Activated T-helper 17 cell treated with anti-CD3 and anti-CD28 coated beads, Interleukin-2, amount 50 U/mL, for 72 hours (primary cell): ENCODE data around the gene TFB1M. TPM values are rescaled to one million over a fixed set of nuclear protein-coding genes. Genes with fewer than 3 reads are reported as not detected.

Experiments
- ATAC-seq: fragments of 150-1000 bp; cut with Tn5 transposase; replicated peaks from 2 replicates; pipeline ENCODE4 v1.10.0; 2021; ENCODE audit warnings: mild to moderate bottlenecking, moderate library complexity
- H3K27ac Mint-ChIP-seq: one replicate; pipeline ENCODE4 v1.8.0; 2022; ENCODE audit warnings: mixed read lengths
- H3K27me3 Mint-ChIP-seq: one replicate; pipeline ENCODE4 v1.8.0; 2022; ENCODE audit warnings: mixed read lengths
- H3K36me3 Mint-ChIP-seq: one replicate; pipeline ENCODE4 v1.8.0; 2022; ENCODE audit warnings: low read depth, mild to moderate bottlenecking, mixed read lengths
- H3K4me1 Mint-ChIP-seq: one replicate; pipeline ENCODE4 v1.8.0; 2022; ENCODE audit warnings: mixed read lengths
- H3K4me3 Mint-ChIP-seq: one replicate; pipeline ENCODE4 v1.8.0; 2022; ENCODE audit warnings: mild to moderate bottlenecking, mixed read lengths
- H3K9me3 Mint-ChIP-seq: one replicate; pipeline ENCODE4 v1.8.0; 2022; ENCODE audit warnings: mixed read lengths
- total RNA-seq, 2 donors: library from RNA; stranded (reverse); gene quantifications; one replicate each; pipeline ENCODE4 v1.2.3, GENCODE V29; 2022

The TFB1M gene
- total RNA-seq, 2 donors from 2014 or later: 38.6 to 48.9 TPM

DNA sequence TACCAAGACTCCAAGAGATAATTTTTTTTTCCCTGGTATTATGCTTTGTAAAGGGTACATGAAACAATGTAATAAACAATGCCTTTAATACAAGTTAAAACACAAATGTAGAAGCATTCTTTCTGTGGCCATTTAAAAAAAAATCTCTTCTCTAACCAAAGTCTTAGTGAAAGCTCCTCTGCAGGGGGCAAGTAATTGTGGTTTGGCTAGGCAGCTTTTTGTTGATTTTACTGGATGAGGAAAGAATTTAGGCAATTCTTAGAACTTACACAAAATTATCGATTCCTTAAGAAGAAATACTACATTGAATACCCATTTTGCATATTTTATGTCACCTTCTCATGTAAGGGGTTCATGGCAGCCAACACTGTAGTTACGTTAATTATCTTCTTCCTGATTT is 12.4 kb downstream of the TFB1M start:
- no peak for ATAC-seq
- Mint-ChIP-seq H3K27ac (no peak overlapping the region), H3K4me3 (no peak overlapping the region), H3K36me3 (peaks cover 82% of the 10 kb centered on the region), H3K4me1 (peaks cover 10% of the 10 kb centered on the region), H3K27me3 (no peaks in the 10 kb centered on the region), H3K9me3 (no peaks in the 10 kb centered on the region)

DNA sequence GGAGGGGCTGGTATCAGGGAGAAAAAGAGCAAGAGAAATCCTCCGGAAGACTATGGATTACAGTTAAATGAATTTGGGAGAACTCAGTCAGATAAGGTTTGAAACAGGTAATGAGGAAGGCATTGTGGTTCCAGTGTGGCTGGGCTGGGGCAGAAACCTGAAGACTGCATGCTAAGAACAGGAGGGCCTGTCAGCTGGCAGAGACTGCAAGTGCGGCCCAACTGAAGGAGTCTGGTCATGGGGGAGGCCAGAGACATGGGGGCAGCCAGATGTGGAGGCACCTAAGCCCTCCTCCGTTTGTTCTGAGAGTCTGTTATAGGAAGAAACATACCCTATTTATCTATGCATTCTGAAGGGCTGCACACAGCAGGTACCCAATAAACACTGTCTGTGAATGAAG is 16.6 kb downstream of the TFB1M start:
- Mint-ChIP-seq H3K4me1 (peaks cover 5% of the 10 kb centered on the region), H3K36me3 (peaks cover 85% of the 10 kb centered on the region), H3K4me3 (no peak overlapping the region), H3K27ac (peak overlapping the region; percentile 47), H3K27me3 (no peaks in the 10 kb centered on the region), H3K9me3 (no peaks in the 10 kb centered on the region)
- ATAC-seq: no peak

DNA sequence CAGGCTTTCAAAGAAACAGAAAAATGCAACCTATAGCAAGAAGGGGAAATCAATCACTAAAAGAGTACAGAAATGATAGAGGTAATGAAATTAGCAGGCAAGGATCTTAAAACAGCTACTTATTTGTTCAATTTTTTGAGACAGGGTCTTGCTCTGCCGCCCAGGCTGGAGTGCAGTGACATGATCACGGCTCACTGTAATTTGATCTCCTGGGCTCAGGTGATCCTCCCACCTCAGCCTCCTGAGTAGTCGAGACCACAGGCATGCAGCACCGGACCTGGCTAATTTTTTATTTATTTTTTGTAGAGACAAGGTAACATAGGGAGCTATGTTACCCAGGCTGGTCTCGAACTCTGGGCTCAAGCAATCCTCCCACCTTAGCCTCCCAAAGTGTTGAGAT is 21.6 kb downstream of the TFB1M start:
- peak overlapping the region; percentile 91 for H3K27ac Mint-ChIP-seq
- peak; percentile 12 for ATAC-seq

DNA sequence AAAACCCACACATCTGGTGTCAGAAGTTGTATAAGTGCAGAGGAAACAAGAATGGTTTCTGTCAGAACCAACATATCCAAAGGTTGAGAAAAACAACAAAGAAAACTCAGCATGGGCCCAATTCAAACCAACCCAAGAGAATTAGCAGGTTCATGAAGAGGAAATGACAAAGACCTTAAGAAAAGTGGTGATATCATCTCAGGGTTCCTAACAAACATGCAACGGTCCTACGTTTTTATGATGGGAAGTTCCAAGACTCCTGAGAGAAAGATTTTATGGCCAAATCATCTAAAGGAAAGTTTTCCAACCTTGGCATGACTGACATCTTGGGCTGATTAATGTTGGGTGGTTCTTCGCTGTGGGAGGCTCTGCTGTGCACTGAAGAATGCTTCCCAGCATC is 23.0 kb downstream of the TFB1M start:
- no peak for ATAC-seq
- Mint-ChIP-seq H3K27ac (peak overlapping the region; percentile 91), H3K36me3 (peaks cover 90% of the 10 kb centered on the region), H3K9me3 (no peaks in the 10 kb centered on the region), H3K27me3 (no peaks in the 10 kb centered on the region), H3K4me1 (peaks cover 7% of the 10 kb centered on the region), H3K4me3 (no peak overlapping the region)

More for the DNA sequence above, 21.6 kb downstream of the TFB1M start:
- H3K9me3 Mint-ChIP-seq: no peaks in the 10 kb centered on the region
- H3K27me3 Mint-ChIP-seq: no peaks in the 10 kb centered on the region
- no peak overlapping the region for H3K4me3 Mint-ChIP-seq
- H3K4me1 Mint-ChIP-seq: peaks cover 11% of the 10 kb centered on the region
- peaks cover 95% of the 10 kb centered on the region for H3K36me3 Mint-ChIP-seq

DNA sequence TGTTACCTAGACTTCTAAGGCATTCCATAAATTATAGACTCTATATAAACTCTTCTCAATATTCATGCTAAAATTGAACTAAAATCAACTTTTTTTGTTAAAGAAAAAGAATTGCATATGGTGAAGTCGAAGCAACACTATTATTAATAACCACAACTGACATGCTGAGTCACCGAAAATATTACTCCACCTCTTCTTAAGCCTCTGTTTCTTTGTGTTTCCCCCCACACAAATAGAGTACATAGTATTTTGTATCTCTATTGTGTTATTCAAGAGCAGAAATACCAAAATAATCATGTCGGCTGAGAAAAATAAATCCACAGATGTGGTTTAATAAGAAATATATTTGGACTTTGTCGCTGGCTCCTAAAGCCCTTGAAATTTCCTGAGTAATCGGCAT is 23.8 kb downstream of the TFB1M start:
- H3K27ac Mint-ChIP-seq: no peak overlapping the region
- H3K4me3 Mint-ChIP-seq: no peak overlapping the region
- H3K27me3 Mint-ChIP-seq: no peaks in the 10 kb centered on the region
- H3K36me3 Mint-ChIP-seq: peaks cover 89% of the 10 kb centered on the region
- peaks cover 7% of the 10 kb centered on the region for H3K4me1 Mint-ChIP-seq
- no peak for ATAC-seq
- H3K9me3 Mint-ChIP-seq: no peaks in the 10 kb centered on the region

DNA sequence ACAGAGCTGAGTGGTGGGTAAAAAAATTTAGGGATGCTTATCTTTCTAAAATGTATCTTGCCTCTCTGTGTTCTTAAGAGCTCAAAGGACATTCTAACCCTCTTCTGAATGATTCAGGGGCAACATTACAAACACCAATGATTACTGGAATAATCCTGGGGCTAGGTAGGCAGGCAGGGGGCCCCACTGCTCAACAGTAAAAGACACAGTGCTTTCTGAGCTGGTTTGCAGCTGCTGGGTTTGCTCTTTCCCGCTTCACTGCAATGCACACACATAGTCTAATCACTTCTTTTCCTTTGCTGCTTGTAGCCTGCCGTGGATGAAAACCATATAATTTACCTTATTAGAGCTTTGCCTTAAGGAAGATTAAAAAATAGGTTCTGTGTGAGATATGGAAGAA is 26.5 kb downstream of the TFB1M start:
- Mint-ChIP-seq H3K4me3 (no peak overlapping the region), H3K27ac (no peak overlapping the region), H3K36me3 (peaks cover 90% of the 10 kb centered on the region), H3K4me1 (peaks cover 11% of the 10 kb centered on the region), H3K9me3 (no peaks in the 10 kb centered on the region), H3K27me3 (no peaks in the 10 kb centered on the region)
- no peak for ATAC-seq

DNA sequence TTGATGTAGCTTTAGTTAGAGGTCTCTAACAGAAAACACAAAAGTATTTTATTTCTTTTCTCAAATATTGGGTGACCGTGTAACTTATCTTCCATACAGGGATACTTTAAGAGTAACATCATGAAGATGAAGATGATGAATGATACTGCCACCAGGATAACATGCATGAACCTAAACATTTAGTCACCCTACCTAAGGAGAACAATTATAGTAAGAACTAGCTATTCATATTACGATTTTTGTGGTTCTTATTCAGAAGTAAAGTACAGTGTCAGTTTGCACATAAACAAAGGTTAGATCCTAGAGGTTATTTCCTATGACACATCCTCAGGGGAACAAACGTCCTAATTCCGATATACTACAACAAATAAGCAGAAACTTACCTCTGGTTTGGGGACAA is 29.5 kb downstream of the TFB1M start:
- Mint-ChIP-seq H3K9me3 (no peaks in the 10 kb centered on the region), H3K4me3 (no peak overlapping the region), H3K27me3 (no peaks in the 10 kb centered on the region), H3K36me3 (peaks cover 90% of the 10 kb centered on the region), H3K4me1 (peaks cover 4% of the 10 kb centered on the region), H3K27ac (peak overlapping the region; percentile 65)
- ATAC-seq: peak; percentile 89

DNA sequence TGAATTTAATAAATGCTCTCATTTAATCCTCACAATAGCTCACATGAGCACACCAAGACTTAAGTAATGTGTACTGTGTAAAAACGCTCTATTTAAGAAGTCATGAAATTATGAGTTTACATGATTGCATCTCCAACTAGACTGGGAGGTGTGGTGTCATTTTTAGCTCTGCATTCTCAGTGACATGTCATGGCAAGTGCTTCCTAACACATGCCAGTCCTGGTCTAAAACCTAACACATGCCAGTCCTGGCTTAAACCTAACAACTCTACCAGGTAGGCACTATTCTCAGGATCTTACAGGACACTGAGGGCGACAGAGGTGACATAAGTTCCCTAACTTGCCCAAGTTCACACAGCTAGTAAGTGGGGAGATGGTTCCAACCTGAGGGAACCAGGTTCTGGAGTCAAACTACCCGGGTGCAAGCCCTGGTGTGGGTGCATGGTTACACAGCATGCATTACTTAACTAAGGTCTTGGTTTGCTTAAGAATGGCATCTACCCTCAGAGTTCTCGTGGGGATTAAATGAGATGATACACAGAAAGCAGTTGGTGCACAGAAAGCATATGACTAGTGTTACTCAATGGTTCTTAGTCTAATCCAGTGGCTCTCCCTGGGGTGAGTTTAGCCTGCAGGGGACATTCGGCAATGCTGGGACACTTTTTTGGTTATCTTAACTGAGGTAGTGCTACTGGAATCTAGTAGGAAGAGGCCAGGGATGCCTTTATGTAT is 35.8 kb downstream of the TFB1M start:
- H3K9me3 Mint-ChIP-seq: no peaks in the 10 kb centered on the region
- no peak overlapping the region for H3K4me3 Mint-ChIP-seq
- peaks cover 10% of the 10 kb centered on the region for H3K4me1 Mint-ChIP-seq
- H3K27me3 Mint-ChIP-seq: no peaks in the 10 kb centered on the region
- ATAC-seq: no peak
- peaks cover 89% of the 10 kb centered on the region for H3K36me3 Mint-ChIP-seq
- H3K27ac Mint-ChIP-seq: peak overlapping the region; percentile 56

DNA sequence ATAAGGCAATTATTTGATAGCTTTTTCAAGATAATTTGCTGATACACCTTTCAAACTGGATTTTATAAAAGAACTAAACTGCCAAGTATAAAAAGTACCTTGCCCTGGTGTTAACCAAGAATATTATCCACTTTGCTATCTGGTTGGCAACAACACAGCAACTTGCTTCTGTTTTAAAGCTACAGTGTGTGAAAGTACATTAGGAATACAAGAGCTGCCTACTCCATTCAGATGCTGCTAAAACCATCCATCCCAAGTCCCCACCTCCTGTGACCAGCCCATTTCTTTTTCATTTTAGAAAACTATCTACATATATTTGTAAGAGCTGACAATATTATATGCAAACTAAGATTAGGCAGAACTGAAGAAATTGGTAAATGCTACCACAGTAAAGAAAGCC is 37.6 kb downstream of the TFB1M start:
- Mint-ChIP-seq H3K27ac (no peak overlapping the region), H3K36me3 (peaks cover 82% of the 10 kb centered on the region), H3K9me3 (no peaks in the 10 kb centered on the region), H3K4me1 (peaks cover 13% of the 10 kb centered on the region), H3K27me3 (no peaks in the 10 kb centered on the region), H3K4me3 (no peak overlapping the region)
- ATAC-seq: no peak

DNA sequence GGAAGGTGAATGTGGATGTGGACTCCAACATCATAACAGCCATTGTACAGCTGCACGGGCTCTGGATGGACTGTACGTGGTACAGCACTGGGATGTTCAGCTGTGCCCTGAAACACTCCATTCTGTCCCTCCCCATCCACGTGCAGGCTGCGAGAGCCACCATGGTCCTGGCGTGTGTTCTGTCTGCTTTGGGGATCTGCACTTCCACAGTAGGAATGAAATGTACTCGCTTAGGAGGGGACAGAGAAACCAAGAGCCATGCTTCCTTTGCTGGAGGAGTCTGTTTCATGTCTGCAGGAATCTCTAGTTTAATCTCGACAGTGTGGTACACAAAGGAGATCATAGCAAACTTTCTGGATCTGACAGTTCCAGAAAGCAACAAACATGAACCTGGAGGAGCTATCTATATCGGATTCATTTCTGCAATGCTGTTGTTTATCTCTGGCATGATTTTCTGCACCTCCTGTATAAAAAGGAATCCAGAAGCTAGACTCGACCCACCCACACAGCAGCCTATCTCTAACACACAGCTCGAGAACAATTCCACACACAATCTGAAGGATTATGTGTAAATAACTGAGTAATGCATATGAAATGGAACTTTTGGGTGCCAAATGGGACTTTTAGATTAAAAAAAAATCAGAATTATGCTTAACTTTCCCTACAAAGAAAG is 38.3 kb downstream of the TFB1M start:
- no peak overlapping the region for H3K27ac Mint-ChIP-seq
- no peaks in the 10 kb centered on the region for H3K9me3 Mint-ChIP-seq
- H3K4me3 Mint-ChIP-seq: no peak overlapping the region
- no peak for ATAC-seq
- H3K27me3 Mint-ChIP-seq: no peaks in the 10 kb centered on the region
- peaks cover 76% of the 10 kb centered on the region for H3K36me3 Mint-ChIP-seq
- H3K4me1 Mint-ChIP-seq: peaks cover 13% of the 10 kb centered on the region

DNA sequence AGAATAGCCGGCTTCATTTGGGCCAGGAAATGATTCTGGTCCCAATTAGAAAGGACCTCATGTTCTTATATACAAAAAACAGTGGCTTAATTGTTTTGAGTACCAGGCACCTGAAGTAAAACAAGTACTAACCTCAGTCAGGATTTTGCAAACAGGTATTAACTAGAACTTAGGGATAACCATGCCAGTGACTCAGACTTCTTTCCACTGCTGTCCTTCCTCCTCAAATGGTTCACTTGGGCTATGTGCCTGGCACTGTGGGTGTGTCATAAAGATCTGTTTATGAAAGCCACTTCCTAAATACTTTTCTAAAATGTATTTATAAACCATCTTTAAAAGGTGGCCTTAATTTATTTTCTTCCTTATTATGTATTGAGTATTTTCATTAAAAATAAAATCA is 39.8 kb downstream of the TFB1M start:
- Mint-ChIP-seq H3K4me1 (peaks cover 18% of the 10 kb centered on the region), H3K27ac (no peak overlapping the region), H3K27me3 (no peaks in the 10 kb centered on the region), H3K36me3 (peaks cover 71% of the 10 kb centered on the region), H3K9me3 (no peaks in the 10 kb centered on the region), H3K4me3 (no peak overlapping the region)
- no peak for ATAC-seq

DNA sequence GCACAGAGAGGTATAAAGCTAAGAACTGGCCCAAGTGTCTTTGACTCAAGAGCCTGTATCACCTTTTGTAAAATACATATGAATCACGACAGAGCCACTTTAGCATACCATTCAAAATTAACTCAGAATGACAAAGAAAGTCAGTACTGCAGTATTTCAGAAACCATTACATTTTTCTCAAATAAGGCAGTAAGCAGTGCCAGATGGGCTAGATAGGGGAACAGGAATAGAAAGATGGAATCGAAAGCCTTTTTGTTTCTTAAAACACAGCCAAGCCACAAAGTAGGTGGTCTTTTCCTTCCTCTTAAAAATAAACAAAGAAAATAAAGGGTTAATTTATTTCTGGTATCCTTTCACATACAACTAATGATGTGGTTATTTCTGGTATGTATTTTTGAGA is 40.2 kb downstream of the TFB1M start:
- no peak overlapping the region for H3K4me3 Mint-ChIP-seq
- no peaks in the 10 kb centered on the region for H3K27me3 Mint-ChIP-seq
- H3K36me3 Mint-ChIP-seq: peaks cover 69% of the 10 kb centered on the region
- H3K4me1 Mint-ChIP-seq: peaks cover 18% of the 10 kb centered on the region
- peak overlapping the region; percentile 9 for H3K27ac Mint-ChIP-seq
- H3K9me3 Mint-ChIP-seq: no peaks in the 10 kb centered on the region
- ATAC-seq: no peak

DNA sequence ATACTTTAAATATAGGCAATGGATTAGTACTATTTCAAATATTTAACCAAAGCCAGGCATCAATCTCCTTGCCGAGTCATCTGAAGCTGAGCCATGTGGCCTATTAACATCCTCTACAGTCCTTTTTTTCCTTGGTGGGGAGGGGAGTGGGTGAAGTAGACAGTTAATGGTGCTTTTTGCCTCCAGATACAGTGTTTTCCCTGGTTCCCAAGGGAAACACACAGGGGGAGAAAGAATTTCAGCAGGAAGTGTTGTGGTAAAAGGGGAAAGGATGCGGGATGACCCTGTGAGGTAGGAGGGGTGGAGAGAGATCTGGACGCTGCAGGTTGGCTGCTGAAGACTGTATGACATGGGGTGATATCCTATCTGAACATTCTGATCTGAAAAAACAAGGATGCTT is 40.9 kb downstream of the TFB1M start:
- no peaks in the 10 kb centered on the region for H3K27me3 Mint-ChIP-seq

DNA sequence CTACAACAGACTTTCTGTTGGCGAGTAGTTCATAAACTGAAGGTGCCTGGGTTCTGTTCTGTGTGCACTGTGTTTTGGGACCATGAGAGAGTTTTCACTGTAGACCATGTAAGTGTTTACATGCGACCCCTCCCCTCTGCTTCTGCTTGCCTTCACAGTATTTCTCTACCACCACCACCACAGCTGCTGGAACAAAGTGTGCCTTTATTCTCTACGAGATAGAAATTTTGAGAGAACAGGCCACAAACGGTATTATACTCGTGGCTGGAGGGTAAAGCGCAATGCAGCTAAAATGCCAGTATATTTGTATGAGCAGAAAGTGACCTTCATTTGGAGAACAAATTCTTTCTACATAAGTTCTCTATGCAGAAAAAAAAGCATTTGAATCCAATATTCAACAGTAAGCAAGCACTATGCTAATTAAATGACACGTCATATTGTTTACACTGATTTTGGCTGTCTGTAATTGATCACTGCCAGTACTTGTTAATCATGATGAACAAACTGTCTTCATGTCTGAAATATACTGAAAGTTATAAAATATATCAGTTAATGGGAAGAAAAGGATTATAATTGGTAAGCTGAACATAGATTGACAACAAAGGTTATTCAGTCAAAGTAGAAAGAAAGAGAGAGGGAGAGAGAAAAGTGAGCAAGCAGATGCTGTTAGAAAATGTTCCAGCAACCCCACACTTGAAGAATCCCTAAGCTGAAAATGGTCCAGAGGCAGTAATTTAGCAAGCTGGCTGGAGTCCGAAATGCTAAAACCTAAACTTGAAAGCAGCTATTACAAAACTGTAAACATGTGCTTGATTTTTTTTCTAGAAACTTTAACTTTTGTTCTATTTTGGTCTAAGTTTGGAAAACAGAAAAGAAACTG is 41.7 kb downstream of the TFB1M start:
- Mint-ChIP-seq H3K4me3 (no peak overlapping the region), H3K9me3 (no peaks in the 10 kb centered on the region), H3K27me3 (no peaks in the 10 kb centered on the region), H3K27ac (no peak overlapping the region), H3K36me3 (peaks cover 63% of the 10 kb centered on the region), H3K4me1 (peaks cover 20% of the 10 kb centered on the region)
- ATAC-seq: no peak

More for the DNA sequence above, 40.9 kb downstream of the TFB1M start:
- H3K4me1 Mint-ChIP-seq: peaks cover 18% of the 10 kb centered on the region
- no peak for ATAC-seq
- H3K4me3 Mint-ChIP-seq: no peak overlapping the region
- peaks cover 63% of the 10 kb centered on the region for H3K36me3 Mint-ChIP-seq
- peak overlapping the region; percentile 9 for H3K27ac Mint-ChIP-seq
- no peaks in the 10 kb centered on the region for H3K9me3 Mint-ChIP-seq
